Measurements from ENCODE around the gene MALRD1.

The MALRD1 gene

GRCh38 chr10:19048489-19048888, at the start of gene MALRD1:
Gene MALRD1 (plus strand): TSS chr10:19048801. CDS start chr10:19048939, 138 bp downstream.
- no peak for DNase-seq
- no peak for ATAC-seq
- H3K27ac Mint-ChIP-seq = no peak within 1 kb of the TSS

GRCh38 chr10:19003341-19003740, 45.3 kb upstream of the MALRD1 start:
- ATAC-seq (no peak), DNase-seq (no peak)
- Mint-ChIP-seq H3K27me3 (no peaks in the 10 kb centered on the region), H3K4me3 (no peak overlapping the region), H3K27ac (no peak overlapping the region), H3K4me1 (no peaks in the 10 kb centered on the region), H3K9me3 (peaks cover 16 to 26% of the 10 kb centered on the region in 2 donors)

More at GRCh38 chr10:19048489-19048888, at the start of gene MALRD1:
- H3K9me3 Mint-ChIP-seq = peaks cover 6 to 8% of the 10 kb centered on the region in 2 donors
- no peaks in the 10 kb centered on the region for H3K4me1 Mint-ChIP-seq
- H3K4me3 Mint-ChIP-seq = no peak within 1 kb of the TSS
- no peaks in the 10 kb centered on the region for H3K27me3 Mint-ChIP-seq

- Mint-ChIP-seq H3K9me3 (peaks cover 16 to 26% of the 10 kb centered on the region in 2 donors), H3K4me3 (no peak overlapping the region), H3K27ac (no peak overlapping the region), H3K4me1 (no peaks in the 10 kb centered on the region), H3K27me3 (no peaks in the 10 kb centered on the region)
- ATAC-seq = no peak
- DNase-seq = no peak
Measured at GRCh38 chr10:19012111-19012510, 36.5 kb upstream of the MALRD1 start.

GRCh38 chr10:19014034-19014433, 34.6 kb upstream of the MALRD1 start:
- H3K9me3 Mint-ChIP-seq = peaks cover 11 to 17% of the 10 kb centered on the region in 2 donors
- no peak overlapping the region for H3K27ac Mint-ChIP-seq
- H3K27me3 Mint-ChIP-seq = no peaks in the 10 kb centered on the region
- no peak for ATAC-seq
- no peak overlapping the region for H3K4me3 Mint-ChIP-seq
- no peaks in the 10 kb centered on the region for H3K4me1 Mint-ChIP-seq
- no peak for DNase-seq

- ATAC-seq (no peak), DNase-seq (no peak)
- peaks cover 11 to 17% of the 10 kb centered on the region in 2 donors for H3K9me3 Mint-ChIP-seq
- no peak overlapping the region for H3K4me3 Mint-ChIP-seq
- H3K27ac Mint-ChIP-seq = no peak overlapping the region
- H3K27me3 Mint-ChIP-seq = no peaks in the 10 kb centered on the region
- no peaks in the 10 kb centered on the region for H3K4me1 Mint-ChIP-seq
Measured at GRCh38 chr10:19014498-19014897, 34.1 kb upstream of the MALRD1 start.

GRCh38 chr10:19017116-19017890, 31.3 kb upstream of the MALRD1 start:
- Mint-ChIP-seq H3K9me3 (peaks cover 12 to 18% of the 10 kb centered on the region in 2 donors), H3K4me3 (no peak overlapping the region), H3K27ac (no peak overlapping the region), H3K27me3 (no peaks in the 10 kb centered on the region), H3K4me1 (no peaks in the 10 kb centered on the region)
- no peak for DNase-seq
- ATAC-seq = no peak

- Mint-ChIP-seq H3K27ac (no peak overlapping the region), H3K27me3 (no peaks in the 10 kb centered on the region), H3K4me3 (no peak overlapping the region), H3K9me3 (peaks cover 8 to 15% of the 10 kb centered on the region in 2 donors), H3K4me1 (no peaks in the 10 kb centered on the region)
- ATAC-seq (no peak), DNase-seq (no peak)
Measured at GRCh38 chr10:19021162-19021561, 27.4 kb upstream of the MALRD1 start.

- H3K9me3 Mint-ChIP-seq = peaks cover 8 to 10% of the 10 kb centered on the region in 2 donors
- no peaks in the 10 kb centered on the region for H3K4me1 Mint-ChIP-seq
- H3K27ac Mint-ChIP-seq = no peak overlapping the region
- no peak overlapping the region for H3K4me3 Mint-ChIP-seq
- DNase-seq (no peak), ATAC-seq (no peak)
- H3K27me3 Mint-ChIP-seq = no peaks in the 10 kb centered on the region
Measured at GRCh38 chr10:19024611-19025010, 24.0 kb upstream of the MALRD1 start.

GRCh38 chr10:19031763-19032162, 16.8 kb upstream of the MALRD1 start:
- DNase-seq = no peak
- no peak overlapping the region for H3K4me3 Mint-ChIP-seq
- H3K9me3 Mint-ChIP-seq = no peaks in the 10 kb centered on the region

GRCh38 chr10:19033741-19034140, 14.9 kb upstream of the MALRD1 start:
- Mint-ChIP-seq H3K27ac (no peak overlapping the region), H3K27me3 (no peaks in the 10 kb centered on the region), H3K4me3 (no peak overlapping the region), H3K4me1 (no peaks in the 10 kb centered on the region), H3K9me3 (peaks cover 0 to 3% of the 10 kb centered on the region in 2 donors)
- no peak for DNase-seq
- ATAC-seq = no peak

More at GRCh38 chr10:19031763-19032162, 16.8 kb upstream of the MALRD1 start:
- Mint-ChIP-seq H3K27ac (no peak overlapping the region), H3K27me3 (no peaks in the 10 kb centered on the region), H3K4me1 (no peaks in the 10 kb centered on the region)
- no peak for ATAC-seq

GRCh38 chr10:19041171-19041570, 7.4 kb upstream of the MALRD1 start:
- Mint-ChIP-seq H3K9me3 (peaks cover 0 to 12% of the 10 kb centered on the region in 2 donors), H3K4me3 (no peak overlapping the region), H3K27me3 (no peaks in the 10 kb centered on the region), H3K27ac (no peak overlapping the region), H3K4me1 (no peaks in the 10 kb centered on the region)
- no peak for ATAC-seq
- no peak for DNase-seq

GRCh38 chr10:19043431-19043830, 5.2 kb upstream of the MALRD1 start:
- Mint-ChIP-seq H3K4me1 (no peaks in the 10 kb centered on the region), H3K27me3 (no peaks in the 10 kb centered on the region), H3K9me3 (peaks cover 0 to 12% of the 10 kb centered on the region in 2 donors), H3K4me3 (no peak overlapping the region), H3K27ac (no peak overlapping the region)
- ATAC-seq (no peak), DNase-seq (no peak)

- Mint-ChIP-seq H3K27ac (no peak overlapping the region), H3K27me3 (no peaks in the 10 kb centered on the region), H3K9me3 (no peaks in the 10 kb centered on the region), H3K4me3 (no peak overlapping the region), H3K4me1 (no peaks in the 10 kb centered on the region)
- no peak for ATAC-seq
- DNase-seq = no peak
Measured at GRCh38 chr10:19046679-19047078, 1.9 kb upstream of the MALRD1 start.

- no peak overlapping the region for H3K27ac Mint-ChIP-seq
- H3K4me1 Mint-ChIP-seq = no peaks in the 10 kb centered on the region
- H3K9me3 Mint-ChIP-seq = peaks cover 6 to 8% of the 10 kb centered on the region in 2 donors
- H3K4me3 Mint-ChIP-seq = no peak overlapping the region
- no peak for ATAC-seq
- no peaks in the 10 kb centered on the region for H3K27me3 Mint-ChIP-seq
- DNase-seq = no peak
Measured at GRCh38 chr10:19048891-19049290, 290 bp downstream of the MALRD1 start.

GRCh38 chr10:19049567-19049966, 966 bp downstream of the MALRD1 start:
- no peak overlapping the region for H3K27ac Mint-ChIP-seq
- H3K4me3 Mint-ChIP-seq = no peak overlapping the region
- H3K4me1 Mint-ChIP-seq = no peaks in the 10 kb centered on the region
- no peak for DNase-seq
- peaks cover 6 to 8% of the 10 kb centered on the region in 2 donors for H3K9me3 Mint-ChIP-seq
- no peaks in the 10 kb centered on the region for H3K27me3 Mint-ChIP-seq
- no peak for ATAC-seq

- DNase-seq (no peak), ATAC-seq (no peak)
- Mint-ChIP-seq H3K27me3 (no peaks in the 10 kb centered on the region), H3K27ac (no peak overlapping the region), H3K9me3 (peaks cover 6 to 8% of the 10 kb centered on the region in 2 donors), H3K4me3 (no peak overlapping the region), H3K4me1 (no peaks in the 10 kb centered on the region)
Measured at GRCh38 chr10:19054289-19054835, 5.8 kb downstream of the MALRD1 start.

All from stimulated activated naive CD8-positive, alpha-beta T cell treated with anti-CD3 and anti-CD28 coated beads, Interleukin-15, amount 100 ng/mL, for 72 hours (primary cell).